Adrenal gland (tissue), 12 donors: ENCODE results near the gene FHDC1. TPM values are rescaled to one million over a fixed set of nuclear protein-coding genes. Genes with fewer than 3 reads are reported as not detected.

Source experiments
- DNase-seq, 7 donors: peaks; one replicate each; pipeline ENCODE4 v3.0.0-alpha.2; 2019 to 2020
- H3K27ac ChIP-seq, 5 donors: fragments of 200-600 bp; sonication (generic) in 4 of 5; 1 replicate in 3 of 5; 2 replicates in 2 of 5; pipeline versions ENCODE4 v1.5.1 to v1.8.0; 2016 to 2020; ENCODE audit warnings: mild to moderate bottlenecking in 1 of 5
- H3K27me3 ChIP-seq: fragments of 200-600 bp; 2 replicates; pipeline ENCODE4 v1.8.0; 2021
- H3K36me3 ChIP-seq, 2 donors: fragments of 200-600 bp; replicated peaks in 1 of 2; 1 replicate in 1 of 2; 2 replicates in 1 of 2; pipeline versions ENCODE4 v1.5.1 to v1.8.0; 2018 to 2022
- H3K4me1 ChIP-seq, 2 donors: fragments of 200-600 bp; replicated peaks in 1 of 2; 1 replicate in 1 of 2; 2 replicates in 1 of 2; pipeline versions ENCODE4 v1.5.1 to v1.8.0; 2018 to 2021
- H3K4me3 ChIP-seq, 4 donors: fragments of 200-600 bp; sonication (generic) in 3 of 4; one replicate each; pipeline ENCODE4 v1.5.1; 2016 to 2018
- H3K9me3 ChIP-seq, 3 donors: fragments of 200-600 bp; sonication (generic) in 1 of 3; replicated peaks in 1 of 3; 1 replicate in 2 of 3; 2 replicates in 1 of 3; pipeline versions ENCODE4 v1.5.1 to v1.8.0; 2016 to 2021
- POLR2A ChIP-seq, 2 donors: fragments of 450-650 bp; IDR thresholded peaks; one replicate each; pipeline ENCODE4 v1.6.1; 2017; ENCODE audit warnings: antibody characterized with exemption in 2 of 2, mild to moderate bottlenecking in 2 of 2, moderate library complexity in 1 of 2
- WGBS, 4 donors: extraction: QIAGEN DNeasy Blood & Tissue Kit in 2 of 4; methylation state at CpG; one replicate each; pipeline versions ENCODE4 v1.1.5 to v1.1.7; 2013 to 2017; 5-methylcytosine and 5-hydroxymethylcytosine counted together
- intact Hi-C, 2 donors: fragments of 100-400 bp; cut with DNase I; formaldehyde crosslinking; loops; one replicate each; pipeline versions ENCODE4 v1.14.1 to v1.15.0; 2022 to 2023
- polyA plus RNA-seq, 3 donors: library from polyadenylated mRNA; stranded (reverse); fragments of 200-250 nt in 2 of 3; fragments of 350-450 nt in 1 of 3; fragmentation: Illumina TruSeq in 1 of 3; extraction: RNeasy Lipid Tissue Mini Kit (QIAGEN cat#74804) in 1 of 3; gene quantifications; one replicate each; pipeline ENCODE4 v1.2.3, GENCODE V29; 2013 to 2014
- total RNA-seq, 9 donors: library from RNA; depleted of rRNA in 4 of 9; stranded (reverse); fragments of >200 nt in 4 of 9; fragments of 120-200 nt in 1 of 9; fragmentation: NEBNext Ultra II Directional in 1 of 9; extraction: Animal tissue kit (Norgen Biotek cat#: 25700) in 1 of 9; gene quantifications; one replicate each; pipeline versions ENCODE4 v1.1.0 to v1.2.4, GENCODE V29; 2013 to 2023
- TF ChIP-seq, protein P1 (sequence below), 6 experiments: fragments of 450-650 bp in 4 of 6; fragments of 200-600 bp in 2 of 6; sonication (generic) in 1 of 6; IDR thresholded peaks; 1 replicate in 5 of 6; 2 replicates in 1 of 6; pipeline versions ENCODE4 v1.5.1 to v1.8.0; 2016 to 2021; ENCODE audit warnings: antibody characterized with exemption in 6 of 6, mild to moderate bottlenecking in 2 of 6, moderate library complexity in 1 of 6
- donor health status: healthy with polysubstance abuse.
- donor health status: Bipolar disorder and iron deficiency.
- donor health status: DM: yes; HTN: yes; CAD: no.
- donor health status: DM: no; HTN: no; CAD: no.
- donor health status: DM: no; HTN: no; CAD: no.
- donor health status: DM: yes; HTN: yes; CAD: no.

The FHDC1 gene
- total and polyA plus RNA-seq, 12 donors, result 0.09 to 1.2 (median 0.36) TPM

DNA sequence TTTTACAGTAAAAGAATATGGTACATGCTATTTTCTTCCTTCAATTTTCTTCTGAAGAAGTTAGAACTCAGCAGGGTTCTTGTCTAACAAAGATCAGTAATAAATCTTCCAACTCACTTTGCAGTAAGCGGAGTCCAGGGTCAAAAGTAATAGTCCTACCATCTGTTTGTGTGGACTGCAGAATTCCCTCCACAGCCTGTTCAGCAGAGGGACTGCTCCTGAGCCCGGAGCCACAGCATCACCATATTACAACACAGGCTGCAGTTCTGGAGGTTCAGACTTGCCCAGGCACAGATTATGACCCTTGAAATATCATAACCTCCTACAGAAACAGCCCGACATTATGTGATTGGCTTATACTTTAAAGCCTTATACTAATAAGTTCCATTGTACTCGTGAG, 10.3 kb downstream of the FHDC1 start:
- 82 to 87% (median 85%) methylated on average over 4 of the region's 4 CpGs for WGBS, 4 donors
- no peaks in the 10 kb centered on the region for H3K4me1 ChIP-seq
- no peak overlapping the region for H3K4me3 ChIP-seq
- no peaks in the 10 kb centered on the region for H3K36me3 ChIP-seq
- no peaks in the 10 kb centered on the region for H3K9me3 ChIP-seq
- no peak overlapping the region for H3K27ac ChIP-seq
- DNase-seq, result no peak
- intact Hi-C loops, result no loop called here
- peaks cover 2% of the 10 kb centered on the region for H3K27me3 ChIP-seq
- no peak for TF ChIP-seq POLR2A (IDR thresholded peaks at IDR 0.05)
- TF ChIP-seq, protein P1, sequence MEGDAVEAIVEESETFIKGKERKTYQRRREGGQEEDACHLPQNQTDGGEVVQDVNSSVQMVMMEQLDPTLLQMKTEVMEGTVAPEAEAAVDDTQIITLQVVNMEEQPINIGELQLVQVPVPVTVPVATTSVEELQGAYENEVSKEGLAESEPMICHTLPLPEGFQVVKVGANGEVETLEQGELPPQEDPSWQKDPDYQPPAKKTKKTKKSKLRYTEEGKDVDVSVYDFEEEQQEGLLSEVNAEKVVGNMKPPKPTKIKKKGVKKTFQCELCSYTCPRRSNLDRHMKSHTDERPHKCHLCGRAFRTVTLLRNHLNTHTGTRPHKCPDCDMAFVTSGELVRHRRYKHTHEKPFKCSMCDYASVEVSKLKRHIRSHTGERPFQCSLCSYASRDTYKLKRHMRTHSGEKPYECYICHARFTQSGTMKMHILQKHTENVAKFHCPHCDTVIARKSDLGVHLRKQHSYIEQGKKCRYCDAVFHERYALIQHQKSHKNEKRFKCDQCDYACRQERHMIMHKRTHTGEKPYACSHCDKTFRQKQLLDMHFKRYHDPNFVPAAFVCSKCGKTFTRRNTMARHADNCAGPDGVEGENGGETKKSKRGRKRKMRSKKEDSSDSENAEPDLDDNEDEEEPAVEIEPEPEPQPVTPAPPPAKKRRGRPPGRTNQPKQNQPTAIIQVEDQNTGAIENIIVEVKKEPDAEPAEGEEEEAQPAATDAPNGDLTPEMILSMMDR (IDR thresholded peaks at IDR 0.05), result no peak

DNA sequence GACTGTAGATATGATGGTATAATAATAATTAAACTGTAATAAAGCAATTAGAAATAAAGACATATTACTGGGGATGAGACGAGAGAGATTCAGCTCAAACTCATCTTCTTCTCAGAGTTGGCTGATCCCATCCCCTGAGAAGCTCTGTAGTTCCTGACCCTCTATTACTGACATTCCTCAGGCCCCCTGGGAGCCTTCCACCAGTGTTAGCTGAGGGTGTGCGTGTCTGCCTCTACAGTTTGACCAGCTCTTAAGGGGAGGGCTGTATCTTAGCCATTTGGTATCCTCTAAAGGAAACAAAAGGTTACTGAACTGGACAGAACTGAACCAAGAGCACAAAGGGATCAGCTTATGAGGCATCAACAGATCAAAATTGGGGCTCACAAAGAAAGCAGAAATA, 11.2 kb downstream of the FHDC1 start:
- intact Hi-C loops, result no loop called here
- Histone ChIP-seq H3K27me3 (peaks cover 2% of the 10 kb centered on the region), H3K27ac (no peak overlapping the region), H3K36me3 (no peaks in the 10 kb centered on the region), H3K9me3 (no peaks in the 10 kb centered on the region), H3K4me3 (no peak overlapping the region), H3K4me1 (no peaks in the 10 kb centered on the region)
- 83 to 91% (median 88%) methylated on average over 2 of the region's 2 CpGs for WGBS, 4 donors
- no peak for DNase-seq
- TF ChIP-seq, protein P1 (IDR thresholded peaks at IDR 0.05), result no peak
- no peak for TF ChIP-seq POLR2A (IDR thresholded peaks at IDR 0.05)

DNA sequence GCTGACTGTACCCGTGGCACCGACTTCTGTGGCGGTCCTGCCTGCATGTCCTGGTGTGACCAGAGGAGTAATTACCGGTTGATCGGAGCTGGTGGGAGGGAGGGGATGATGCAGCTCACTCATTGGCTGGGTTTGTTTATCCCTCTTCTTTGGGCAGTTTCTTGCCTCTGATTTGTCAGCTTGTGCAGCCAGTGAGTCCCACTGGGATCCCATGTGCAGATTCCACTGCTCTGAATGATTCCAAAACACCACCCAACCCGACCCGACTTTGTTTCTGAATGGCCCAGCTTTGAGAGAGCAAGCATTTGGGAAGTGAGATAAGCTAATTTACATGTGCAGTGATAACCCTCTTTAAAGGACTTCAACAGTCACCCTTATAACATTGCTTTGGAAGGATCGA, 13.8 kb downstream of the FHDC1 start:
- no peak overlapping the region for H3K27ac ChIP-seq
- intact Hi-C loops, result no loop called here
- WGBS, 4 donors, result 77 to 89% (median 86%) methylated on average over 8 of the region's 8 CpGs

DNA sequence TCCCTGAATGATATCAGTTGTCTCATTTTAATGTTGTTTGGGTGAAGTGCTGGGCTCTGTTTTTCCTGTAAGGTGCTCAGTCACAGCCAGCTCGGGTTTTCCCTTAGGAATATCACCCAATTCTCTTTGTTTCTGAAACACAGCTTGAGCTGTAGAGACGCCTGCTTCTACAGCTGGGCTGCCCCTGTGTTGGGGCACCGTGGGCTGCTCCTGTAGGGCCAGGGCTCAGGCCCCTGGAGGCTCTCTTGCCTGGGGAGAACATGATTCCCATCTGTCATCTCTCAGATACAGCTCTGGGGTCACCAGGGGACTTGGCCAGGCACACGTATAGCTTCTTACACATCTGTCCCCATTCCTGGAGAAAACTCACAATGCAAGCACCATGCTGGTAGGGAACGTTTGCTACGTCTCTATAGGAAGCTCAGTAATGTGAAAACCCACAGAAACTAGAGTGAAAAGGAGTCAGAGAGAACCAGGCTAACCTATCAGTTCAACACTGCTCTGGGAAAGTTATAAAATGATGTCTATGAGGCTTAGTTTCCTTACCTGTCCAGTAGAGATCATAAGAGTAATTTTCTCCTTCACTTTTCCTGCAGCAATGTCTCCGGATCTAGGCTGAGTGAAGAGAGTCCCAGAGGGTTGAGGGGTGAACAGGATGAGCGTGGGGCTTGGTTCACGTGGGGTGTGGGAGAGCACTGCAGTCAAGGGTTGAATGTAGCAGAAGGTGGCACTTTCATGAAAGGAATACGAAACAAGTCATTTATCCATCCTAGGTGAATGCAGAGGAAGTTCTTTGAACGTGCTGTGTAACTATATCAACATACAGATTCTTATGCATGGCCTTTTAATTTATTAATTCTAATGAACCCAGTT, 14.5 kb downstream of the FHDC1 start:
- TF ChIP-seq, protein P1 (IDR thresholded peaks at IDR 0.05), result no peak
- no peak for TF ChIP-seq POLR2A (IDR thresholded peaks at IDR 0.05)
- no peaks in the 10 kb centered on the region for H3K9me3 ChIP-seq
- no peaks in the 10 kb centered on the region for H3K4me1 ChIP-seq
- intact Hi-C loops, result no loop called here
- no peak overlapping the region for H3K4me3 ChIP-seq
- no peaks in the 10 kb centered on the region for H3K36me3 ChIP-seq
- H3K27ac ChIP-seq, result no peak overlapping the region
- WGBS, 4 donors, result 88 to 91% (median 89%) methylated on average over 9 to 11 of the region's 11 CpGs
- H3K27me3 ChIP-seq, result peaks cover 14% of the 10 kb centered on the region
- DNase-seq, result no peak

More for the DNA sequence above, 13.8 kb downstream of the FHDC1 start:
- no peaks in the 10 kb centered on the region for H3K4me1 ChIP-seq
- H3K9me3 ChIP-seq, result no peaks in the 10 kb centered on the region
- TF ChIP-seq, protein P1 (IDR thresholded peaks at IDR 0.05), result no peak
- TF ChIP-seq POLR2A (IDR thresholded peaks at IDR 0.05), result no peak
- no peak overlapping the region for H3K4me3 ChIP-seq
- no peak for DNase-seq
- peaks cover 14% of the 10 kb centered on the region for H3K27me3 ChIP-seq
- H3K36me3 ChIP-seq, result no peaks in the 10 kb centered on the region
